H9 (cell line): ENCODE results near the gene FBXO21. TPM values are rescaled to one million over a fixed set of nuclear protein-coding genes. Genes with fewer than 3 reads are reported as not detected.

Experiments
- DNase-seq: peaks from one replicate; pipeline ENCODE4 v3.0.0-alpha.2; 2017
- H2AFZ ChIP-seq: one replicate; pipeline ENCODE4 v1.6.1; 2013; ENCODE audit warnings: mild to moderate bottlenecking, low read length, control low read depth, moderate library complexity
- H2AK5ac ChIP-seq: 2 replicates; pipeline ENCODE4 v1.6.1; 2013; ENCODE audit warnings: low read length, control low read depth, mixed read lengths; ENCODE audit not compliant: insufficient read length
- H2BK120ac ChIP-seq: one replicate; pipeline ENCODE4 v1.6.1; 2013; ENCODE audit warnings: low read depth, mild to moderate bottlenecking, low read length, control low read depth, inconsistent platforms; ENCODE audit not compliant: poor library complexity, severe bottlenecking
- H2BK12ac ChIP-seq: 2 replicates; pipeline ENCODE4 v1.6.1; 2013; ENCODE audit warnings: low read length, control low read depth, mixed read lengths, low read depth; ENCODE audit not compliant: insufficient read length
- H2BK15ac ChIP-seq: 2 replicates; pipeline ENCODE4 v1.6.1; 2013; ENCODE audit warnings: low read depth, low read length, control low read depth
- H2BK20ac ChIP-seq: one replicate; pipeline ENCODE4 v1.6.1; 2013; ENCODE audit warnings: low read depth, mild to moderate bottlenecking, low read length, control low read depth, inconsistent platforms; ENCODE audit not compliant: poor library complexity, severe bottlenecking
- H2BK5ac ChIP-seq: 2 replicates; pipeline ENCODE4 v1.6.1; 2013; ENCODE audit warnings: low read length, control low read depth, mixed read lengths; ENCODE audit not compliant: insufficient read length
- H3K14ac ChIP-seq: 2 replicates; pipeline ENCODE4 v1.6.1; 2013; ENCODE audit warnings: low read length, control low read depth; ENCODE audit not compliant: insufficient read depth
- H3K18ac ChIP-seq: 2 replicates; pipeline ENCODE4 v1.6.1; 2013; ENCODE audit warnings: low read depth, mild to moderate bottlenecking, mixed read lengths, low read length, control low read depth; ENCODE audit not compliant: insufficient read length
- H3K23ac ChIP-seq: 2 replicates; pipeline ENCODE4 v1.6.1; 2013; ENCODE audit warnings: low read length, control low read depth, mixed read lengths, low read depth; ENCODE audit not compliant: insufficient read length
- H3K23me2 ChIP-seq: 2 replicates; pipeline ENCODE4 v1.6.1; 2013; ENCODE audit warnings: low read depth, mild to moderate bottlenecking, mixed read lengths, low read length, control low read depth; ENCODE audit not compliant: insufficient read length, poor library complexity, severe bottlenecking
- H3K27ac ChIP-seq: 2 replicates; pipeline ENCODE4 v1.5.1; 2013; ENCODE audit warnings: low read length, control low read depth, mixed read lengths, low read depth; ENCODE audit not compliant: insufficient read length
- H3K27me3 ChIP-seq: 2 replicates; pipeline ENCODE4 v1.6.1; 2013; ENCODE audit warnings: low read length, control low read depth, inconsistent platforms; ENCODE audit not compliant: insufficient read depth
- H3K4ac ChIP-seq: 2 replicates; pipeline ENCODE4 v1.6.1; 2013; ENCODE audit warnings: low read depth, mild to moderate bottlenecking, control low read depth, inconsistent platforms, low read length, moderate library complexity
- H3K4me1 ChIP-seq: 2 replicates; pipeline ENCODE4 v1.6.1; 2013; ENCODE audit warnings: low read length, control low read depth, inconsistent platforms; ENCODE audit not compliant: insufficient read depth
- H3K4me2 ChIP-seq: 2 replicates; pipeline ENCODE4 v1.6.1; 2013; ENCODE audit warnings: low read length, control low read depth, mixed read lengths; ENCODE audit not compliant: insufficient read length, insufficient read depth
- H3K56ac ChIP-seq: 2 replicates; pipeline ENCODE4 v1.6.1; 2013; ENCODE audit warnings: low read depth, mild to moderate bottlenecking, mixed read lengths, low read length, control low read depth; ENCODE audit not compliant: insufficient read length
- H3K79me1 ChIP-seq: 2 replicates; pipeline ENCODE4 v1.6.1; 2013; ENCODE audit warnings: low read depth, mild to moderate bottlenecking, moderate library complexity, low read length, control low read depth, inconsistent platforms; ENCODE audit not compliant: insufficient read depth, poor library complexity, severe bottlenecking
- H3K79me2 ChIP-seq: 2 replicates; pipeline ENCODE4 v1.6.1; 2013; ENCODE audit warnings: low read length, control low read depth, inconsistent platforms; ENCODE audit not compliant: insufficient read depth
- H3K9ac ChIP-seq: 2 replicates; pipeline ENCODE4 v1.6.1; 2013; ENCODE audit warnings: low read length, control low read depth, mixed read lengths; ENCODE audit not compliant: insufficient read length; ENCODE audit errors: extremely low read depth
- H3K9me3 ChIP-seq: one replicate; pipeline ENCODE4 v1.6.1; 2013; ENCODE audit warnings: low read depth, low read length, inconsistent platforms; ENCODE audit not compliant: control insufficient read depth
- H3T11ph ChIP-seq: one replicate; pipeline ENCODE4 v1.6.1; 2013; ENCODE audit warnings: mild to moderate bottlenecking, low read length, control low read depth, inconsistent platforms
- H4K20me1 ChIP-seq: one replicate; pipeline ENCODE4 v1.6.1; 2013; ENCODE audit not compliant: control insufficient read depth, insufficient read length, insufficient read depth
- H4K5ac ChIP-seq: 2 replicates; pipeline ENCODE4 v1.6.1; 2013; ENCODE audit warnings: low read depth, mild to moderate bottlenecking, mixed read lengths, low read length, control low read depth; ENCODE audit not compliant: insufficient read length
- H4K8ac ChIP-seq: replicated peaks from 2 replicates; pipeline ENCODE4 v1.6.1; 2013; ENCODE audit warnings: low read length, control low read depth, mixed read lengths, low read depth; ENCODE audit not compliant: insufficient read length
- H4K91ac ChIP-seq: 2 replicates; pipeline ENCODE4 v1.6.1; 2013; ENCODE audit warnings: low read depth, mild to moderate bottlenecking, moderate library complexity, mixed read lengths, low read length, control low read depth; ENCODE audit not compliant: insufficient read length
- H3K27ac Mint-ChIP-seq, 3 experiments: 2 replicates in 2 of 3; 3 replicates in 1 of 3; pipeline ENCODE4 v1.8.0; 2020 to 2021; ENCODE audit warnings: mixed read lengths in 3 of 3, mild to moderate bottlenecking in 1 of 3, moderate library complexity in 1 of 3
- H3K27me3 Mint-ChIP-seq: 2 replicates; pipeline ENCODE4 v1.8.0; 2021; ENCODE audit warnings: low read depth, mild to moderate bottlenecking, moderate library complexity, mixed read lengths
- H3K36me3 Mint-ChIP-seq, 3 experiments: 2 replicates in 2 of 3; 3 replicates in 1 of 3; pipeline ENCODE4 v1.8.0; 2020 to 2021; ENCODE audit warnings: low read depth in 3 of 3, mixed read lengths in 3 of 3; ENCODE audit not compliant: insufficient read depth in 1 of 3
- H3K4me1 Mint-ChIP-seq, 2 experiments: 2 replicates each; pipeline ENCODE4 v1.8.0; 2020; ENCODE audit warnings: mixed read lengths in 2 of 2
- H3K4me3 Mint-ChIP-seq, 2 experiments: 2 replicates in 1 of 2; 3 replicates in 1 of 2; pipeline ENCODE4 v1.8.0; 2020 to 2021; ENCODE audit warnings: mild to moderate bottlenecking in 2 of 2, mixed read lengths in 2 of 2, moderate library complexity in 1 of 2
- H3K9me3 Mint-ChIP-seq, 2 experiments: 2 replicates in 1 of 2; 3 replicates in 1 of 2; pipeline ENCODE4 v1.8.0; 2020; ENCODE audit warnings: mild to moderate bottlenecking in 2 of 2, mixed read lengths in 2 of 2, moderate library complexity in 1 of 2
- WGBS: extraction: QIAGEN DNeasy Blood & Tissue Kit; methylation state at CpG from one replicate; pipeline ENCODE4 v1.1.7; 2013; ENCODE audit warnings: missing lambda C conversion rate, low lambda C conversion rate, mixed read lengths; ENCODE audit not compliant: insufficient read length; ENCODE audit errors: extremely low coverage; 5-methylcytosine and 5-hydroxymethylcytosine counted together
- total RNA-seq: library from RNA; stranded (reverse); gene quantifications from 2 replicates; pipeline ENCODE4 v1.2.1, GENCODE V29; 2021
- TF ChIP-seq, protein P1 (sequence below): fragments of 200-600 bp; sonication (generic); conservative IDR thresholded peaks from 3 replicates; pipeline ENCODE4 v1.8.0; 2021; ENCODE audit warnings: antibody characterized with exemption, mild to moderate bottlenecking

FBXO21 gene
- total RNA-seq, 1 experiment from 2014 or later, result 58.6 TPM

DNA sequence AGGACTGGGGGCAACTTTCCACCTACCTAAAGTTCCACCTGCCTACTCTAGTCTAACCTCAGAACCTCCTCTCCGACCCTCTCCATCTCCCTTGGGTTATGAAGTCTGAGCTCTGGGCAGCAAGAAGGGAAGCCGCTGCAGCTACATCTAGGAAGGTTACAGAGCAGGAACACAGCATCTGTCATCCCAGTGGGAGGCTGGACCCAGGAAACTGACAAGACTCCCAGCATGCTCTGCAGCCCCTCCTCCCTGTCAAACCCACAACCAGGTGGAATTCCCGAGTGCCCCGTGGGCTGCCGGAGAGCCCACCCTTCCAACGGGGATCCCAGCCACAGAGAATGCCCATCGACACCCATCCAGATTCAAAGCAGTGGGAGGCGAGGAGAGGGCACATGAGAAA lies 93.1 kb downstream of the FBXO21 start:
- peaks cover 19 to 36% of the 10 kb centered on the region in 2 experiments for H3K4me1 Mint-ChIP-seq
- Histone ChIP-seq H2AK5ac (no peak overlapping the region), H3K9me3 (no peaks in the 10 kb centered on the region), H4K20me1 (no peaks in the 10 kb centered on the region), H3K79me2 (no peaks in the 10 kb centered on the region), H3K23ac (no peak overlapping the region), H4K5ac (no peak overlapping the region), H3K27ac (no peak overlapping the region), H3K23me2 (peaks cover 9% of the 10 kb centered on the region), H3K9ac (no peak overlapping the region), H3K18ac (no peak overlapping the region), H2BK120ac (no peak overlapping the region), H2BK5ac (no peak overlapping the region), H2AFZ (no peak overlapping the region), H3K56ac (no peak overlapping the region), H3K4ac (no peak overlapping the region), H4K91ac (no peak overlapping the region), H3T11ph (no peak overlapping the region), H2BK20ac (no peak overlapping the region), H2BK15ac (no peak overlapping the region), H3K4me2 (no peak overlapping the region), H3K27me3 (peaks cover 3% of the 10 kb centered on the region; the same call in 1 of the 2 replicates), H3K79me1 (no peaks in the 10 kb centered on the region), H2BK12ac (no peak overlapping the region), H3K4me1 (no peaks in the 10 kb centered on the region), H4K8ac (no peak overlapping the region), H3K14ac (no peak overlapping the region)
- WGBS, result no CpG with 5 or more reads among the region's 8 CpGs
- H3K27ac Mint-ChIP-seq, result no peak overlapping the region
- peak overlapping the region in 1 of 2 experiments; percentile 16; a peak in 1 of 5 replicates for H3K4me3 Mint-ChIP-seq
- TF ChIP-seq, protein P1, sequence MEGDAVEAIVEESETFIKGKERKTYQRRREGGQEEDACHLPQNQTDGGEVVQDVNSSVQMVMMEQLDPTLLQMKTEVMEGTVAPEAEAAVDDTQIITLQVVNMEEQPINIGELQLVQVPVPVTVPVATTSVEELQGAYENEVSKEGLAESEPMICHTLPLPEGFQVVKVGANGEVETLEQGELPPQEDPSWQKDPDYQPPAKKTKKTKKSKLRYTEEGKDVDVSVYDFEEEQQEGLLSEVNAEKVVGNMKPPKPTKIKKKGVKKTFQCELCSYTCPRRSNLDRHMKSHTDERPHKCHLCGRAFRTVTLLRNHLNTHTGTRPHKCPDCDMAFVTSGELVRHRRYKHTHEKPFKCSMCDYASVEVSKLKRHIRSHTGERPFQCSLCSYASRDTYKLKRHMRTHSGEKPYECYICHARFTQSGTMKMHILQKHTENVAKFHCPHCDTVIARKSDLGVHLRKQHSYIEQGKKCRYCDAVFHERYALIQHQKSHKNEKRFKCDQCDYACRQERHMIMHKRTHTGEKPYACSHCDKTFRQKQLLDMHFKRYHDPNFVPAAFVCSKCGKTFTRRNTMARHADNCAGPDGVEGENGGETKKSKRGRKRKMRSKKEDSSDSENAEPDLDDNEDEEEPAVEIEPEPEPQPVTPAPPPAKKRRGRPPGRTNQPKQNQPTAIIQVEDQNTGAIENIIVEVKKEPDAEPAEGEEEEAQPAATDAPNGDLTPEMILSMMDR, result no peak
- DNase-seq, result no peak
- no peaks in the 10 kb centered on the region for H3K9me3 Mint-ChIP-seq
- H3K27me3 Mint-ChIP-seq, result peaks cover 56% of the 10 kb centered on the region
- peaks cover 0 to 4% (median 0%) of the 10 kb centered on the region in 3 experiments; a peak in 1 of 7 replicates for H3K36me3 Mint-ChIP-seq
